Measurements from ENCODE around the gene TWF2.

The TWF2 gene

GRCh38 chr3:52270252-52270754 is 31.3 kb upstream of the TWF2 start:
- Histone ChIP-seq H3K9ac (no peak overlapping the region), H3K27me3 (ENCODE audit: insufficient read depth, low read depth) (no peaks in the 10 kb centered on the region), H2AFZ (ENCODE audit: low read depth) (no peak overlapping the region), H3K4me1 (ENCODE audit: low read depth, poor library complexity, severe bottlenecking) (peaks cover 56% of the 10 kb centered on the region), H3K4me2 (peak overlapping the region; percentile 16), H3K27ac (no peak overlapping the region; the same call in 1 of the 2 replicates), H3K4me3 (IDR thresholded peaks at IDR 0.05; ENCODE audit: insufficient read depth, low read depth, low read length) (no peak overlapping the region), H4K20me1 (ENCODE audit: insufficient read depth) (peaks cover 22% of the 10 kb centered on the region), H3K79me2 (ENCODE audit: insufficient read depth, low read depth) (peaks cover 91% of the 10 kb centered on the region), H3K36me3 (ENCODE audit: insufficient read depth) (0 out of 2 replicates have a peak, but pooled peaks cover 3% of the 10 kb centered on the region)
- no peak for TF ChIP-seq CTCF (conservative IDR thresholded peaks at IDR 0.05; ENCODE audit: low read depth, low read length)

GRCh38 chr3:52269776-52270175 is 30.8 kb upstream of the TWF2 start:
- Histone ChIP-seq H2AFZ (ENCODE audit: low read depth) (no peak overlapping the region), H3K4me1 (ENCODE audit: low read depth, poor library complexity, severe bottlenecking) (peaks cover 51% of the 10 kb centered on the region), H3K79me2 (ENCODE audit: insufficient read depth, low read depth) (peaks cover 85% of the 10 kb centered on the region), H3K27ac (no peak overlapping the region), H3K36me3 (ENCODE audit: insufficient read depth) (0 out of 2 replicates have a peak, but pooled peaks cover 3% of the 10 kb centered on the region), H4K20me1 (ENCODE audit: insufficient read depth) (peaks cover 17% of the 10 kb centered on the region), H3K4me3 (IDR thresholded peaks at IDR 0.05; ENCODE audit: insufficient read depth, low read depth, low read length) (no peak overlapping the region), H3K4me2 (no peak overlapping the region; the same call in 1 of the 2 replicates), H3K27me3 (ENCODE audit: insufficient read depth, low read depth) (no peaks in the 10 kb centered on the region), H3K9ac (no peak overlapping the region)
- TF ChIP-seq CTCF (conservative IDR thresholded peaks at IDR 0.05; ENCODE audit: low read depth, low read length), result no peak

GRCh38 chr3:52268036-52268435 is 29.1 kb upstream of the TWF2 start:
- H3K79me2 ChIP-seq (ENCODE audit: insufficient read depth, low read depth), result peaks cover 77% of the 10 kb centered on the region
- peaks cover 16% of the 10 kb centered on the region for H4K20me1 ChIP-seq (ENCODE audit: insufficient read depth)
- H3K4me2 ChIP-seq, result no peak overlapping the region
- TF ChIP-seq CTCF (conservative IDR thresholded peaks at IDR 0.05; ENCODE audit: low read depth, low read length), result no peak
- H3K27ac ChIP-seq, result no peak overlapping the region
- H3K4me3 ChIP-seq (IDR thresholded peaks at IDR 0.05; ENCODE audit: insufficient read depth, low read depth, low read length), result no peak overlapping the region
- H3K36me3 ChIP-seq (ENCODE audit: insufficient read depth), result 0 out of 2 replicates have a peak, but pooled peaks cover 3% of the 10 kb centered on the region
- H3K27me3 ChIP-seq (ENCODE audit: insufficient read depth, low read depth), result no peaks in the 10 kb centered on the region
- no peak overlapping the region for H2AFZ ChIP-seq (ENCODE audit: low read depth)
- H3K9ac ChIP-seq, result no peak overlapping the region
- H3K4me1 ChIP-seq (ENCODE audit: low read depth, poor library complexity, severe bottlenecking), result peaks cover 50% of the 10 kb centered on the region

- Histone ChIP-seq H3K36me3 (ENCODE audit: insufficient read depth) (peaks cover 3% of the 10 kb centered on the region; the same call in 1 of the 2 replicates), H2AFZ (ENCODE audit: low read depth) (no peak overlapping the region), H3K4me2 (no peak overlapping the region), H3K27me3 (ENCODE audit: insufficient read depth, low read depth) (no peaks in the 10 kb centered on the region), H3K27ac (no peak overlapping the region), H4K20me1 (ENCODE audit: insufficient read depth) (peaks cover 6% of the 10 kb centered on the region), H3K79me2 (ENCODE audit: insufficient read depth, low read depth) (peaks cover 55% of the 10 kb centered on the region), H3K9ac (no peak overlapping the region), H3K4me1 (ENCODE audit: low read depth, poor library complexity, severe bottlenecking) (peaks cover 41% of the 10 kb centered on the region), H3K4me3 (IDR thresholded peaks at IDR 0.05; ENCODE audit: insufficient read depth, low read depth, low read length) (no peak overlapping the region)
- TF ChIP-seq CTCF (conservative IDR thresholded peaks at IDR 0.05; ENCODE audit: low read depth, low read length), result no peak
Observed at GRCh38 chr3:52265387-52265786, 26.4 kb upstream of the TWF2 start.

All from KMS-11 (cell line).